Ovary (tissue), 9 donors: ENCODE data around the gene DST. TPM values are rescaled to one million over a fixed set of nuclear protein-coding genes. Genes with fewer than 3 reads are reported as not detected.

Experiments
- DNase-seq, 5 donors: peaks; one replicate each; pipeline ENCODE4 v3.0.0-alpha.2; 2019 to 2020
- H3K27ac ChIP-seq, 2 donors: fragments of 200-600 bp; one replicate each; pipeline versions ENCODE4 v1.5.1 to v1.8.0; 2019 to 2022
- H3K27me3 ChIP-seq: fragments of 200-600 bp; one replicate; pipeline ENCODE4 v1.8.0; 2022
- H3K36me3 ChIP-seq: fragments of 200-600 bp; sonication (generic); one replicate; pipeline ENCODE4 v1.5.1; 2019
- H3K4me1 ChIP-seq: one replicate; pipeline ENCODE4 v1.8.1; 2013; ENCODE audit warnings: mild to moderate bottlenecking, moderate library complexity; ENCODE audit not compliant: insufficient read depth
- H3K4me3 ChIP-seq: fragments of 200-600 bp; sonication (generic); one replicate; pipeline ENCODE4 v1.5.1; 2017
- H3K9me3 ChIP-seq, 2 donors: fragments of 200-600 bp in 1 of 2; sonication (generic) in 1 of 2; one replicate each; pipeline versions ENCODE4 v1.5.1 to v1.8.1; 2013 to 2019; ENCODE audit warnings: mild to moderate bottlenecking in 1 of 2, moderate library complexity in 1 of 2
- CTCF ChIP-seq, 3 donors: fragments of 450-650 bp in 2 of 3; fragments of 200-600 bp in 1 of 3; IDR thresholded peaks; one replicate each; pipeline versions ENCODE4 v1.5.1 to v1.8.0; 2016 to 2022; ENCODE audit warnings: antibody characterized with exemption in 3 of 3, mild to moderate bottlenecking in 1 of 3
- EP300 ChIP-seq: sonication (generic); formaldehyde crosslinking; IDR thresholded peaks from one replicate; pipeline ENCODE4 v1.6.1; 2017; ENCODE audit warnings: antibody characterized with exemption
- POLR2A ChIP-seq: fragments of 450-650 bp; IDR thresholded peaks from one replicate; pipeline ENCODE4 v1.6.1; 2017; ENCODE audit warnings: antibody characterized with exemption, mild to moderate bottlenecking, moderate library complexity
- WGBS, 3 donors: extraction: QIAGEN DNeasy Blood & Tissue Kit in 1 of 3; methylation state at CpG; one replicate each; pipeline versions ENCODE4 v1.1.5 to v1.1.7; 2013 to 2017; 5-methylcytosine and 5-hydroxymethylcytosine counted together
- intact Hi-C, 4 donors: fragments of 100-400 bp; cut with DNase I; formaldehyde crosslinking; loops; one replicate each; pipeline versions ENCODE4 v1.11.0 to v1.15.1; 2022 to 2023
- polyA plus RNA-seq, 2 donors: library from polyadenylated mRNA; stranded (reverse); fragments of 200-250 nt in 1 of 2; fragments of 350-450 nt in 1 of 2; fragmentation: Illumina TruSeq in 1 of 2; extraction: RNeasy Lipid Tissue Mini Kit (QIAGEN cat#74804) in 1 of 2; gene quantifications; one replicate each; pipeline ENCODE4 v1.2.3, GENCODE V29; 2013 to 2014
- total RNA-seq, 7 donors: library from RNA; depleted of rRNA in 2 of 7; stranded (reverse); fragments of >200 nt in 2 of 7; fragmentation: NEBNext Ultra II Directional in 3 of 7; extraction: Animal tissue kit (Norgen Biotek cat#: 25700) in 3 of 7; gene quantifications; one replicate each; pipeline versions ENCODE4 v1.1.0 to v1.2.4, GENCODE V29; 2016 to 2023
- donor health status: DM: no; HTN: no; CAD: no; lungs with moderate emphysema.
- donor health status: DM: no; HTN: no; CAD: no.
- donor health status: Bipolar disorder and iron deficiency.
- donor health status: DM: yes; HTN: yes; CAD: no.
- donor health status: DM: no; HTN: no; CAD: no.
- donor health status: DM: yes; HTN: yes; CAD: no.

Gene DST
- total and polyA plus RNA-seq, 9 donors = 124 to 290 (median 174) TPM

GRCh38 chr6:56647172-56647762, 4.6 kb upstream of the DST start:
- intact Hi-C loops = no loop called here
- TF ChIP-seq EP300 = no peak
- TF ChIP-seq CTCF (IDR thresholded peaks at IDR 0.05) = no peak
- TF ChIP-seq POLR2A = no peak
- Histone ChIP-seq H3K27ac (no peak overlapping the region), H3K36me3 (no peaks in the 10 kb centered on the region), H3K4me3 (no peak overlapping the region), H3K27me3 (no peaks in the 10 kb centered on the region), H3K4me1 (peaks cover 6% of the 10 kb centered on the region), H3K9me3 (no peaks in the 10 kb centered on the region)
- WGBS, 3 donors = 59 to 88% (median 70%) methylated on average over 12 of the region's 12 CpGs
- DNase-seq = no peak

- Histone ChIP-seq H3K4me3 (no peak overlapping the region), H3K27me3 (no peaks in the 10 kb centered on the region), H3K27ac (no peak overlapping the region), H3K9me3 (no peaks in the 10 kb centered on the region), H3K36me3 (no peaks in the 10 kb centered on the region), H3K4me1 (peaks cover 4% of the 10 kb centered on the region)
- TF ChIP-seq EP300 (no peak), POLR2A (no peak), CTCF (IDR thresholded peaks at IDR 0.05) (no peak)
- WGBS, 3 donors = 93 to 97% (median 95%) methylated on average over 5 of the region's 5 CpGs
- intact Hi-C loops = loop anchor here in 1 of 4 donors (5.0 kb wide), 1 partner anchor 53 kb away; no protein-coding TSS in a partner anchor
- DNase-seq = no peak
Measured at GRCh38 chr6:56644366-56644765, 1.7 kb upstream of the DST start.

- no peaks in the 10 kb centered on the region for H3K9me3 ChIP-seq
- no peak overlapping the region for H3K4me3 ChIP-seq
- H3K36me3 ChIP-seq = no peaks in the 10 kb centered on the region
- no peak overlapping the region for H3K27ac ChIP-seq
- 92 to 95% (median 94%) methylated on average over 4 of the region's 4 CpGs for WGBS, 3 donors
- intact Hi-C loops = loop anchor here in 1 of 4 donors (5.0 kb wide), 1 partner anchor 54 kb away; no protein-coding TSS in a partner anchor
- TF ChIP-seq CTCF (IDR thresholded peaks at IDR 0.05) = no peak
- TF ChIP-seq EP300 = no peak
- TF ChIP-seq POLR2A = no peak
- no peaks in the 10 kb centered on the region for H3K27me3 ChIP-seq
- no peak for DNase-seq
- H3K4me1 ChIP-seq = peaks cover 4% of the 10 kb centered on the region
Measured at GRCh38 chr6:56643379-56644089, 845 bp upstream of the DST start.

GRCh38 chr6:56640374-56640773, 2.3 kb downstream of the DST start:
- no peak overlapping the region for H3K4me3 ChIP-seq
- DNase-seq = no peak
- no peaks in the 10 kb centered on the region for H3K36me3 ChIP-seq
- intact Hi-C loops = loop anchor here in 1 of 4 donors (5.0 kb wide), 1 partner anchor 57 kb away; no protein-coding TSS in a partner anchor
- 90 to 97% (median 97%) methylated on average over 4 of the region's 4 CpGs for WGBS, 3 donors
- peaks cover 4% of the 10 kb centered on the region for H3K4me1 ChIP-seq
- no peak overlapping the region for H3K27ac ChIP-seq
- TF ChIP-seq POLR2A = no peak
- H3K9me3 ChIP-seq = no peaks in the 10 kb centered on the region
- H3K27me3 ChIP-seq = no peaks in the 10 kb centered on the region

- TF ChIP-seq POLR2A (no peak), EP300 (no peak), CTCF (IDR thresholded peaks at IDR 0.05) (no peak)
- no peak overlapping the region for H3K27ac ChIP-seq
- H3K9me3 ChIP-seq = no peaks in the 10 kb centered on the region
- H3K4me1 ChIP-seq = peaks cover 4% of the 10 kb centered on the region
- no peaks in the 10 kb centered on the region for H3K27me3 ChIP-seq
- H3K4me3 ChIP-seq = no peak overlapping the region
- intact Hi-C loops = loop anchor here (5.0 kb wide), 3 partner anchors 59 to 214 kb away; no protein-coding TSS in a partner anchor
- DNase-seq = no peak
- H3K36me3 ChIP-seq = no peaks in the 10 kb centered on the region
Measured at GRCh38 chr6:56638760-56639159, 3.9 kb downstream of the DST start.
